ENCODE measurements around the gene KIR2DL3. TPM values are rescaled to one million over a fixed set of nuclear protein-coding genes. Genes with fewer than 3 reads are reported as not detected.
"Not testable (repeated sequence)": the region's sequence is repeated elsewhere in the genome, so short reads cannot be mapped to it uniquely, and the experiment has no call there.

The KIR2DL3 gene
- total RNA-seq, 1 experiment from 2014 or later = not detected

- Mint-ChIP-seq H3K36me3 (ENCODE audit: insufficient read depth, unreplicated experiment) (no peaks in the 10 kb centered on the region), H3K27me3 (ENCODE audit: insufficient read depth, unreplicated experiment) (no peaks in the 10 kb centered on the region), H3K9me3 (ENCODE audit: unreplicated experiment) (peaks cover 54% of the 10 kb centered on the region), H3K4me3 (ENCODE audit: unreplicated experiment) (no peak overlapping the region), H3K4me1 (ENCODE audit: insufficient read depth, unreplicated experiment) (no peaks in the 10 kb centered on the region), H3K27ac (ENCODE audit: low read depth, unreplicated experiment) (no peak overlapping the region)
- DNase-seq (ENCODE audit: unreplicated experiment) = no peak
- CTCF ChIA-PET = interaction anchor here (0.5 kb wide), 1 partner anchor 532 kb away, joined by 3 read pairs; no protein-coding TSS in a partner anchor
- TF ChIP-seq CTCF (IDR thresholded peaks at IDR 0.05; ENCODE audit: unreplicated experiment) = no peak
- POLR2A ChIA-PET = no interaction called here
- intact Hi-C loops (cut with micrococcal nuclease) = no loop called here
- no TSS peak for BruUV-seq (replicated peaks)
Measured at GRCh38 chr19:54729416-54730188, 8.7 kb upstream of the KIR2DL3 start.

GRCh38 chr19:54731191-54731590, 7.1 kb upstream of the KIR2DL3 start:
- TF ChIP-seq CTCF (IDR thresholded peaks at IDR 0.05; ENCODE audit: unreplicated experiment) = no peak
- ChIA-PET POLR2A (no interaction called here), CTCF (interaction anchor here (1.3 kb wide), 1 partner anchor 56 kb away, joined by 3 read pairs; no protein-coding TSS in a partner anchor)
- no peak for DNase-seq (ENCODE audit: unreplicated experiment)
- Mint-ChIP-seq H3K4me3 (ENCODE audit: unreplicated experiment) (no peak overlapping the region), H3K36me3 (ENCODE audit: insufficient read depth, unreplicated experiment) (no peaks in the 10 kb centered on the region), H3K27ac (ENCODE audit: low read depth, unreplicated experiment) (no peak overlapping the region), H3K4me1 (ENCODE audit: insufficient read depth, unreplicated experiment) (no peaks in the 10 kb centered on the region), H3K27me3 (ENCODE audit: insufficient read depth, unreplicated experiment) (no peaks in the 10 kb centered on the region), H3K9me3 (ENCODE audit: unreplicated experiment) (peaks cover 49% of the 10 kb centered on the region)
- intact Hi-C loops (cut with micrococcal nuclease) = no loop called here
- BruUV-seq (replicated peaks) = no TSS peak

- intact Hi-C loops (cut with micrococcal nuclease) = loop anchor here (5.0 kb wide), 1 partner anchor 109 kb away; no protein-coding TSS in a partner anchor
- Mint-ChIP-seq H3K27ac (ENCODE audit: low read depth, unreplicated experiment) (no peak overlapping the region), H3K4me3 (ENCODE audit: unreplicated experiment) (no peak overlapping the region), H3K36me3 (ENCODE audit: insufficient read depth, unreplicated experiment) (no peaks in the 10 kb centered on the region), H3K27me3 (ENCODE audit: insufficient read depth, unreplicated experiment) (no peaks in the 10 kb centered on the region), H3K4me1 (ENCODE audit: insufficient read depth, unreplicated experiment) (no peaks in the 10 kb centered on the region), H3K9me3 (ENCODE audit: unreplicated experiment) (peaks cover 51% of the 10 kb centered on the region)
- DNase-seq (ENCODE audit: unreplicated experiment) = no peak
- BruUV-seq (replicated peaks) = no TSS peak
- no peak for TF ChIP-seq CTCF (IDR thresholded peaks at IDR 0.05; ENCODE audit: unreplicated experiment)
- CTCF ChIA-PET = no interaction called here
- POLR2A ChIA-PET = no interaction called here
Measured at GRCh38 chr19:54738715-54739114, 402 bp downstream of the KIR2DL3 start.

GRCh38 chr19:54739587-54740497, 1.5 kb downstream of the KIR2DL3 start:
- CTCF ChIA-PET = interaction anchor here (0.6 kb wide), 1 partner anchor 91 kb away, joined by 3 read pairs; no protein-coding TSS in a partner anchor
- Mint-ChIP-seq H3K4me1 (ENCODE audit: insufficient read depth, unreplicated experiment) (no peaks in the 10 kb centered on the region), H3K4me3 (ENCODE audit: unreplicated experiment) (no peak overlapping the region), H3K9me3 (ENCODE audit: unreplicated experiment) (peaks cover 51% of the 10 kb centered on the region), H3K36me3 (ENCODE audit: insufficient read depth, unreplicated experiment) (no peaks in the 10 kb centered on the region), H3K27ac (ENCODE audit: low read depth, unreplicated experiment) (no peak overlapping the region), H3K27me3 (ENCODE audit: insufficient read depth, unreplicated experiment) (no peaks in the 10 kb centered on the region)
- intact Hi-C loops (cut with micrococcal nuclease) = loop anchor here (5.0 kb wide), 1 partner anchor 107 kb away; no protein-coding TSS in a partner anchor
- no peak for TF ChIP-seq CTCF (IDR thresholded peaks at IDR 0.05; ENCODE audit: unreplicated experiment)
- BruUV-seq (replicated peaks) = no TSS peak
- POLR2A ChIA-PET = no interaction called here
- DNase-seq (ENCODE audit: unreplicated experiment) = no peak

GRCh38 chr19:54741950-54742349, 3.6 kb downstream of the KIR2DL3 start:
- H3K27ac Mint-ChIP-seq (ENCODE audit: low read depth, unreplicated experiment); BruUV-seq (replicated peaks); CTCF ChIA-PET; H3K36me3 Mint-ChIP-seq (ENCODE audit: insufficient read depth, unreplicated experiment); intact Hi-C loops (cut with micrococcal nuclease); H3K27me3 Mint-ChIP-seq (ENCODE audit: insufficient read depth, unreplicated experiment); POLR2A ChIA-PET; DNase-seq (ENCODE audit: unreplicated experiment); H3K4me1 Mint-ChIP-seq (ENCODE audit: insufficient read depth, unreplicated experiment); H3K4me3 Mint-ChIP-seq (ENCODE audit: unreplicated experiment): not testable (repeated sequence)
- H3K9me3 Mint-ChIP-seq (ENCODE audit: unreplicated experiment) = peaks cover 51% of the 10 kb centered on the region

GRCh38 chr19:54744080-54744479, 5.8 kb downstream of the KIR2DL3 start:
- POLR2A ChIA-PET = interaction anchor here (0.7 kb wide), 1 partner anchor 41 kb away, joined by 3 read pairs; no protein-coding TSS in a partner anchor
- H3K4me1 Mint-ChIP-seq (ENCODE audit: insufficient read depth, unreplicated experiment); BruUV-seq (replicated peaks); H3K27ac Mint-ChIP-seq (ENCODE audit: low read depth, unreplicated experiment); CTCF ChIA-PET; intact Hi-C loops (cut with micrococcal nuclease); H3K4me3 Mint-ChIP-seq (ENCODE audit: unreplicated experiment); H3K36me3 Mint-ChIP-seq (ENCODE audit: insufficient read depth, unreplicated experiment); H3K27me3 Mint-ChIP-seq (ENCODE audit: insufficient read depth, unreplicated experiment); DNase-seq (ENCODE audit: unreplicated experiment): not testable (repeated sequence)
- H3K9me3 Mint-ChIP-seq (ENCODE audit: unreplicated experiment) = peaks cover 44% of the 10 kb centered on the region
